HepG2 (cell line): ENCODE results near the gene KIAA0319L.

Experiments
- EP300 ChIP-seq, 3 experiments: sonication (generic) in 1 of 3; formaldehyde crosslinking in 1 of 3; IDR thresholded peaks; 2 replicates each; pipeline versions ENCODE4 v1.5.1 to v1.6.1; 2011 to 2020; ENCODE audit warnings: low read depth in 2 of 3, low read length in 2 of 3, borderline replicate concordance in 1 of 3, improper control_type of control experiment in 1 of 3, mild to moderate bottlenecking in 1 of 3, missing genetic modification reagents in 1 of 3, moderate library complexity in 1 of 3
- POLR2A ChIP-seq, 2 experiments: IDR thresholded peaks; 2 replicates each; pipeline ENCODE4 v1.6.1; 2011; ENCODE audit warnings: low read depth in 2 of 2, low read length in 2 of 2, mild to moderate bottlenecking in 1 of 2, moderate library complexity in 1 of 2; ENCODE audit not compliant: insufficient read depth in 1 of 2
- ZNF274 ChIP-seq: sonication (generic); formaldehyde crosslinking; IDR thresholded peaks from 2 replicates; pipeline ENCODE4 v1.5.1; 2020; ENCODE audit warnings: mild to moderate bottlenecking, missing genetic modification reagents

DNA sequence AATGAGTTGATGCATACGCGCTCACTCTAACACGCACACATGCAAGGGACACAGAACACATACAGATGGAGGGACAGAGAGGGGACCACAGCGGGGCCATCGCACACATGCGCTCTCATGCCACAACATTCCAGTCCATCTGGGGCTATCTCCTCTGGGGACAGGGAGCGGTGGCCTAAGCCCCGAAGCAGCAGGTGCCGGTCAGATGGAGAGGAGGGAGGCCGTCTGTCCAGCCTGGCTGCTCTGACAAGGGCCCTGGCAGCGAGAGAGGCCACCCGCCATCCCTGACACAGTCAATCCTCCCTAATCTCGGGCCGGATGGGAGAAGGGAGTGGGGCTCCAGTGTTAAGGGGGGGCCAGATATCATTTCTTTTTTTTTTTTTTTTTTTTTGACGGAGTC is 123.5 kb downstream of the KIAA0319L start:
- TF ChIP-seq EP300 (IDR thresholded peaks at IDR 0.05; ENCODE audit: low read depth in 2 of 2, low read length in 2 of 2) (no peak), EP300 (CRISPR knock-in tag; IDR thresholded peaks at IDR 0.05; ENCODE audit: borderline replicate concordance) (no peak), POLR2A (IDR thresholded peaks at IDR 0.05; ENCODE audit: insufficient read depth in 1 of 2, low read depth in 2 of 2, low read length in 2 of 2) (no peak), ZNF274 (CRISPR knock-in tag) (no peak)
